Mesendoderm (in vitro differentiated cells): ENCODE results near the gene CERKL.

Experiments used
- DNase-seq: peaks from one replicate; pipeline ENCODE4 v3.0.0; 2013
- H2AK5ac ChIP-seq: 2 replicates; pipeline ENCODE4 v1.6.1; 2013; ENCODE audit warnings: low read length, inconsistent platforms
- H2BK120ac ChIP-seq: 2 replicates; pipeline ENCODE4 v1.6.1; 2013; ENCODE audit warnings: low read depth, mild to moderate bottlenecking, low read length, moderate library complexity, mixed read lengths
- H2BK15ac ChIP-seq: replicated peaks from 2 replicates; pipeline ENCODE4 v1.6.1; 2013; ENCODE audit warnings: low read depth, mild to moderate bottlenecking, moderate library complexity
- H2BK5ac ChIP-seq: 2 replicates; pipeline ENCODE4 v1.6.1; 2013; ENCODE audit warnings: low read length, inconsistent platforms
- H3K18ac ChIP-seq: 2 replicates; pipeline ENCODE4 v1.6.1; 2013; ENCODE audit warnings: mild to moderate bottlenecking, low read length, mixed read lengths
- H3K23ac ChIP-seq: one replicate; pipeline ENCODE4 v1.6.1; 2013; ENCODE audit warnings: low read length
- H3K27ac ChIP-seq: 2 replicates; pipeline ENCODE4 v1.5.1; 2013; ENCODE audit warnings: low read depth, mild to moderate bottlenecking, inconsistent platforms, low read length, moderate library complexity
- H3K27me3 ChIP-seq: 2 replicates; pipeline ENCODE4 v1.6.1; 2013; ENCODE audit warnings: low read length, control low read depth, mild to moderate bottlenecking, inconsistent platforms; ENCODE audit not compliant: insufficient read depth, poor library complexity
- H3K36me3 ChIP-seq: 2 replicates; pipeline ENCODE4 v1.6.1; 2013; ENCODE audit warnings: low read length, inconsistent platforms; ENCODE audit not compliant: control insufficient read depth, insufficient read depth
- H3K4ac ChIP-seq: one replicate; pipeline ENCODE4 v1.6.1; 2013; ENCODE audit warnings: low read depth, mild to moderate bottlenecking, low read length, moderate library complexity
- H3K4me1 ChIP-seq: 2 replicates; pipeline ENCODE4 v1.6.1; 2013; ENCODE audit warnings: low read depth, low read length, inconsistent platforms; ENCODE audit not compliant: control insufficient read depth
- H3K4me2 ChIP-seq: 2 replicates; pipeline ENCODE4 v1.6.1; 2013; ENCODE audit warnings: low read length
- H3K4me3 ChIP-seq: 2 replicates; pipeline ENCODE4 v1.5.1; 2013; ENCODE audit warnings: mild to moderate bottlenecking, low read length
- H3K56ac ChIP-seq: one replicate; pipeline ENCODE4 v1.6.1; 2013; ENCODE audit warnings: low read length
- H3K79me1 ChIP-seq: 2 replicates; pipeline ENCODE4 v1.6.1; 2013; ENCODE audit warnings: low read length, inconsistent platforms
- H3K79me2 ChIP-seq: 2 replicates; pipeline ENCODE4 v1.6.1; 2013; ENCODE audit warnings: mild to moderate bottlenecking, low read length; ENCODE audit not compliant: control insufficient read depth, insufficient read depth
- H3K9ac ChIP-seq: 2 replicates; pipeline ENCODE4 v1.6.1; 2013; ENCODE audit warnings: low read length, inconsistent platforms
- H4K5ac ChIP-seq: one replicate; pipeline ENCODE4 v1.6.1; 2013; ENCODE audit warnings: low read length
- H4K8ac ChIP-seq: one replicate; pipeline ENCODE4 v1.6.1; 2013; ENCODE audit warnings: low read depth, mild to moderate bottlenecking, control low read depth, low read length, moderate library complexity
- WGBS: extraction: QIAGEN DNeasy Blood & Tissue Kit; methylation state at CpG from one replicate; pipeline ENCODE4 v1.1.7; 2013; ENCODE audit warnings: low lambda C conversion rate, missing lambda C conversion rate; ENCODE audit not compliant: insufficient coverage; ENCODE audit errors: extremely low coverage; 5-methylcytosine and 5-hydroxymethylcytosine counted together

The CERKL gene

GRCh38 chr2:181575024-181575649 lies 81.8 kb downstream of the CERKL start:
- no peaks in the 10 kb centered on the region for H3K36me3 ChIP-seq
- WGBS = no CpG with 5 or more reads among the region's 7 CpGs
- H3K27ac ChIP-seq = no peak overlapping the region
- H3K4ac ChIP-seq = no peak overlapping the region
- no peak overlapping the region for H3K4me3 ChIP-seq
- H3K79me2 ChIP-seq = no peaks in the 10 kb centered on the region
- H2BK5ac ChIP-seq = no peak overlapping the region
- no peaks in the 10 kb centered on the region for H3K79me1 ChIP-seq
- no peak overlapping the region for H3K23ac ChIP-seq
- no peak overlapping the region for H3K18ac ChIP-seq
- no peak overlapping the region for H3K9ac ChIP-seq
- peak; percentile 2 for DNase-seq
- no peak overlapping the region for H4K5ac ChIP-seq
- H3K4me2 ChIP-seq = no peak overlapping the region
- no peak overlapping the region for H2BK15ac ChIP-seq
- H3K27me3 ChIP-seq = no peaks in the 10 kb centered on the region
- no peak overlapping the region for H2AK5ac ChIP-seq
- no peak overlapping the region for H4K8ac ChIP-seq
- H3K4me1 ChIP-seq = no peaks in the 10 kb centered on the region
- H2BK120ac ChIP-seq = no peak overlapping the region
- no peak overlapping the region for H3K56ac ChIP-seq

GRCh38 chr2:181574321-181574720 lies 82.6 kb downstream of the CERKL start:
- no peak overlapping the region for H3K9ac ChIP-seq
- H4K8ac ChIP-seq = no peak overlapping the region
- H4K5ac ChIP-seq = no peak overlapping the region
- no peak overlapping the region for H2AK5ac ChIP-seq
- no peaks in the 10 kb centered on the region for H3K27me3 ChIP-seq
- no peak overlapping the region for H3K27ac ChIP-seq
- no peak overlapping the region for H2BK120ac ChIP-seq
- no peak overlapping the region for H2BK15ac ChIP-seq
- H3K4me2 ChIP-seq = no peak overlapping the region
- no peak overlapping the region for H3K4ac ChIP-seq
- H2BK5ac ChIP-seq = no peak overlapping the region
- no peak overlapping the region for H3K4me3 ChIP-seq
- no peaks in the 10 kb centered on the region for H3K79me2 ChIP-seq
- H3K79me1 ChIP-seq = no peaks in the 10 kb centered on the region
- H3K4me1 ChIP-seq = no peaks in the 10 kb centered on the region
- H3K18ac ChIP-seq = no peak overlapping the region
- no peak overlapping the region for H3K23ac ChIP-seq
- peak; percentile 68 for DNase-seq
- no CpG with 5 or more reads among the region's 7 CpGs for WGBS
- no peak overlapping the region for H3K56ac ChIP-seq
- no peaks in the 10 kb centered on the region for H3K36me3 ChIP-seq

- H3K4me3 ChIP-seq = no peak overlapping the region
- H3K4me2 ChIP-seq = no peak overlapping the region
- no peak overlapping the region for H4K5ac ChIP-seq
- no peak overlapping the region for H2BK15ac ChIP-seq
- H3K27ac ChIP-seq = no peak overlapping the region
- no peak overlapping the region for H2AK5ac ChIP-seq
- WGBS = no CpG with 5 or more reads among the region's 4 CpGs
- H3K79me2 ChIP-seq = no peaks in the 10 kb centered on the region
- H3K79me1 ChIP-seq = no peaks in the 10 kb centered on the region
- H4K8ac ChIP-seq = no peak overlapping the region
- H3K27me3 ChIP-seq = no peaks in the 10 kb centered on the region
- H2BK120ac ChIP-seq = no peak overlapping the region
- no peak overlapping the region for H2BK5ac ChIP-seq
- H3K36me3 ChIP-seq = no peaks in the 10 kb centered on the region
- H3K4ac ChIP-seq = no peak overlapping the region
- no peaks in the 10 kb centered on the region for H3K4me1 ChIP-seq
- H3K18ac ChIP-seq = no peak overlapping the region
- H3K56ac ChIP-seq = no peak overlapping the region
- no peak overlapping the region for H3K23ac ChIP-seq
- peak; percentile 42 for DNase-seq
- no peak overlapping the region for H3K9ac ChIP-seq
These were observed 83.7 kb downstream of the CERKL start for GRCh38 chr2:181573140-181573736.

GRCh38 chr2:181570833-181571661 lies 85.9 kb downstream of the CERKL start:
- 100% methylated on average over 2 of the region's 4 CpGs for WGBS
- H4K8ac ChIP-seq = no peak overlapping the region
- H3K56ac ChIP-seq = no peak overlapping the region

GRCh38 chr2:181570059-181570458 lies 86.8 kb downstream of the CERKL start:
- H3K79me2 ChIP-seq = no peaks in the 10 kb centered on the region
- no peak overlapping the region for H4K8ac ChIP-seq
- H3K4me2 ChIP-seq = no peak overlapping the region
- H3K56ac ChIP-seq = no peak overlapping the region
- H3K4ac ChIP-seq = no peak overlapping the region
- H2AK5ac ChIP-seq = no peak overlapping the region
- no peak overlapping the region for H3K27ac ChIP-seq
- H4K5ac ChIP-seq = no peak overlapping the region
- no peaks in the 10 kb centered on the region for H3K79me1 ChIP-seq
- no peaks in the 10 kb centered on the region for H3K36me3 ChIP-seq
- no peak overlapping the region for H3K4me3 ChIP-seq
- no peak overlapping the region for H2BK5ac ChIP-seq
- H3K9ac ChIP-seq = no peak overlapping the region
- no peak for DNase-seq
- WGBS = no CpG with 5 or more reads among the region's 2 CpGs
- H3K27me3 ChIP-seq = no peaks in the 10 kb centered on the region
- H3K18ac ChIP-seq = no peak overlapping the region
- no peak overlapping the region for H2BK120ac ChIP-seq
- no peaks in the 10 kb centered on the region for H3K4me1 ChIP-seq
- H3K23ac ChIP-seq = no peak overlapping the region
- H2BK15ac ChIP-seq = no peak overlapping the region

More at GRCh38 chr2:181570833-181571661, 85.9 kb downstream of the CERKL start:
- Histone ChIP-seq H2AK5ac (no peak overlapping the region), H3K4me3 (no peak overlapping the region), H3K36me3 (no peaks in the 10 kb centered on the region), H3K27me3 (no peaks in the 10 kb centered on the region), H3K4ac (no peak overlapping the region), H3K9ac (no peak overlapping the region), H3K79me2 (no peaks in the 10 kb centered on the region), H3K27ac (no peak overlapping the region), H3K4me2 (no peak overlapping the region), H2BK120ac (no peak overlapping the region), H3K79me1 (no peaks in the 10 kb centered on the region), H4K5ac (no peak overlapping the region), H3K18ac (no peak overlapping the region), H3K23ac (no peak overlapping the region), H3K4me1 (no peaks in the 10 kb centered on the region), H2BK15ac (no peak overlapping the region), H2BK5ac (no peak overlapping the region)
- no peak for DNase-seq
